GF-D8 (cell line): ENCODE measurements around the gene NME7.
"Not testable (repeated sequence)": the region's sequence is repeated elsewhere in the genome, so short reads cannot be mapped to it uniquely, and the experiment has no call there.

Experiments used
- DNase-seq: peaks from one replicate; lab custom pipeline; 2025; lab: John Stamatoyannopoulos, UW

Gene NME7, protein sequence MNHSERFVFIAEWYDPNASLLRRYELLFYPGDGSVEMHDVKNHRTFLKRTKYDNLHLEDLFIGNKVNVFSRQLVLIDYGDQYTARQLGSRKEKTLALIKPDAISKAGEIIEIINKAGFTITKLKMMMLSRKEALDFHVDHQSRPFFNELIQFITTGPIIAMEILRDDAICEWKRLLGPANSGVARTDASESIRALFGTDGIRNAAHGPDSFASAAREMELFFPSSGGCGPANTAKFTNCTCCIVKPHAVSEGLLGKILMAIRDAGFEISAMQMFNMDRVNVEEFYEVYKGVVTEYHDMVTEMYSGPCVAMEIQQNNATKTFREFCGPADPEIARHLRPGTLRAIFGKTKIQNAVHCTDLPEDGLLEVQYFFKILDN

DNA sequence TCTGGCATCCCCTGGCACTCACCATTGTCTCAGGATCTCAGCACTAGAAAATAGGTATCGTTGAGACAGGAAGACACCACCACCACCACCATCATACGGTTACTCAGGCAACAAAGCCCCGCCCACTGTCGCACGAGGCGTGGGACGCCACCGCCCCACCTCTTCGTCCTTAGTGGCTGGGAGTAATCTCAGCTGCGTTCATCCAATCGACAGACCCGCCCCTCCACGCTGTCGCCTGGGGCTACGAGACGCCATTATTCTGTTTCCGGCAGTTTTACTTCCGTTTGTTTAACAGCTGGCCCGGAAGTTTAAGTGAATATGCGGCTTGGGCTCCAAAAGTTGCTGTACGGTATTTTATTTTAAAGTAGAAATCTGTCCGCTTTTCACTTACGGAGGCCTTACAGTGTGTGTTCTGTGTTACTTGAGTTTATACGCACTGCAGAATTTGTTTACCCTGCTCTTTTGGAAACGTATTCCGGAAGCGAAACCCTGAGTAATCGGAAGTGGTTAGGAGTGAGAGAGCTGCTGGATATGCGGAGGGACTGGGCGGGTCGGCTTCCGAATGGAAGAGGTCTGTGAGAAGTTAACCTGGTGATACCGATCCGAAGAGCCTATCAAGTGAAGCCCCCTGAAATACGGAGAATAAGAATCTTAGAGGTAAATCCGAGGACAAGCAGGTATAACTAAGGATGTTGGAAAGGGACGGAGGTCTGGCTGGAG is at the start of gene NME7, which contains the start of gene BLZF1:
Gene NME7, minus strand, starts transcription at position 112 of the 720 bp plus-strand sequence. Its CDS starts 87 bp downstream, at position 25.
Gene BLZF1, plus strand, starts transcription at position 510 of the 720 bp plus-strand sequence. CDS start 1,328 bp downstream, outside the sequence.
- DNase-seq = peak; percentile 90

DNA sequence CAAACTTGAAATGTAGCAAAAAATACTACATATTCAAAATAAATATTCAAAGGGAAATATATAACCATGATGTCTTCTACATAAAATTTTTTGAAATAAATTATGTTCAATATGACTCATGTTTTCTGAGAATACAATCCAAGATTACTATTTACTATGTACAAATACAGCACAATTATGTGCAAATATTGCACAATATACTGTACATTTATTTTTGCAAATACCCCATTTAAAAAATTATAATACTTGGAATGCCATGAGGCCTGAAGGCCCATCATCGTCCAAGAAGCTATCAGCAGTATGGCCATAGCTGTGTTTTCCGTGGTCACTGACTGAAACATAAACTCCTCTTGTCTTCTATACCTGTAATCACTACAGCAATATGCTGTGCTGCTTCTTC is 47.4 kb upstream of the NME7 start:
- no peak for DNase-seq

DNA sequence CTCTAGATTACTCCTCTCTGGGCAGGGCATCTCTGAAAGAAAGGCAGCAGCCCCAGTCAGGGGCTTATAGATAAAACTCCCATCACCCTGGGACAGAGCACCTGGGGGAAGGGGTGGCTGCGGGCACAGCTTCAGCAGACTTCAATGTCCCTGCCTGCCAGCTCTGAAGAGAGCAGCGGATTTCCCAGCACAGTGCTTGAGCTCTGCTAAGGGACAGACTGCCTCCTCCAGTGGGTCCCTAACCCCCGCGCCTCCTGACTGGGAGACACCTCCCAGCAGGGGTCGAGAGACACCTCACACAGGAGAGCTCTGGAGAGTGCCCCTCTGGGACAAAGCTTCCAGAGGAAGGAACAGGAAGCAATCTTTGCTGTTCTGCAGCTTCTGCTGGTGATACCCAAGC is 40.7 kb upstream of the NME7 start:
- not testable (repeated sequence) for DNase-seq

DNA sequence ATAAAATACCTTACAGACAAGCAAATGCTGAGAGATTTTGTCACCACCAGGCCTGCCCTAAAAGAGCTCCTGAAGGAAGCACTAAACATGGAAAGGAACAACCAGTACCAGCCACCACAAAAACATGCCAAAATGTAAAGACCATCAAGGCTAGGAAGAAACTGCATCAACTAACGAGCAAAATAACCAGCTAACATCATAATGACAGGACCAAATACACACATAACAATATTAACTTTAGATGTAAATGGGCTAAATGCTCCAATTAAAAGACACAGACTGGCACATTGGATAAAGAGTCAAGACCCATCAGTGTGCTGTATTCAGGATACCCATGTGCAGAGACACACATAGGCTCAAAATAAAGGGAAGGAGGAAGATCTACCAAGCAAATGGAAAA is 35.0 kb upstream of the NME7 start:
- DNase-seq = not testable (repeated sequence)

DNA sequence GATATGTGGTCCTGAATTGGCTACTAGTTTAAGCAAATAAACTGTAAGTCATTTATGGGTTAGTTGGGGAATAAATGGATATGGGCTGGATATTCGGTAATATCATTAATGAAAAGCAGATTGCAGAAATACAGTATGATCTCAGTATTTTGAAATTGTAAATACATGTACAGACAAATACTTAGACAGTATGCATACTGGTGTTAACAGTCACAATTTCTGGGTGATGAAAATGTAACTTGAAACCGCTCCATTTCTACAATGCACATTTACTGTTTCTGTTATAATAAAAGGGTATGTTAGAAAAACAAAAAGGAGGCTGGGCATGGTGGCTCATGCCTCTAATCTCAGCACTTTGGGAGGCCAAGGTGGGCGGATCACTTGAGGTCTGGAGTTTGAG is 28.4 kb upstream of the NME7 start:
- no peak for DNase-seq

DNA sequence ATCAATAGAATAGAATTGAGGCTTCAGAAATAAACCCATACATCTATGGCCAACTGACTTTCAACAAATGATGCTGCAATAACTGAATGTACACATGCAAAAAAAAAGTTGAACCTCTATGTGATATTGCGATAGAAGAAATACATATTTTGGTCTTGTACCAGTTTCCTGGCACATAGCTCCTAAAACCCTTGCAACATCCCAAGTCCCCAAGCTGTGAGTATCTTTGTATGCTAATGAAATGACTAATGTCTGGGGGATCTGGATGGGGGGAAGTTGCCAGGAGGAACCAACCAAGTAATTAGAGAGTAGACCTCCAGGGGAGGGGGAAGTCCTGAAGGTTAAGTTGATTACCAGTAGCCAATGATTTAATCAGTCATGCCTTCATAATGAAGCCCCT is 24.8 kb upstream of the NME7 start:
- no peak for DNase-seq

DNA sequence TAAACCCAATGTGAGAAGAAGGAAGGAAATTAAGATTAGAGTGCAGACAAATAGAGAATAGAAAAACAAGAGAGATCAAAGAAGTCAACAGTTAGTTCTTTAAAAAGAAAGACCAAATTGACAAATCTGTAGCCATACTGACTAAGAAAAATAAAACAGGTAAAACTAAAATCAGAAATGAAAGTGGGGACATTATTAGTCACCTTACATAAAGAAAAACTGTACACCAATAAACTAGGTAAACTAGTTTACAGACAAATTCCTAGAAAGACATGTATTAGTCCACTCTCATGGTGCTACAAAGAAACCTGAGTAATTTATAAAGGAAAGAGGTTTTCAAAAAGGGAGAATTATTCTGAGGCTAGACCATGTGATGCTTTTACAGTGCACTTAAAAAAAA is 22.7 kb upstream of the NME7 start:
- DNase-seq = no peak

DNA sequence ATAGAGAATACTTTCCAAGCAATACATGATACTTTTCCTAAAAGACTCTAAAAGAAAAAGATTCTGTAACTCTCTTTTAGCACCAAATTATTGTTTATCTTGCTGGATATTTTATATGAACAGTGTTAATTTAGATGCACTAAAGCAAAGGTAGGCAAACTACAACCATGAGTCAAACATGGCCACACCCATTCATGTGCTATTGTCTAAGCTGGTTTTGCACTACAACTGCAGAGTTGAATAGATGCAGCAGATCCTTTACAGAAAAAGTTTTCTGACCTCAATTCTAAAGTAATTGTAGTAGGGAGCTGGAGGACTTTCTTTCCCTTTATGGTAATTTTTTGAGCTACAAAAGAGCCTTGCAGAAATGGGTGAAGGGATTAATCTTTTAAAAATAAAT is 19.8 kb upstream of the NME7 start:
- no peak for DNase-seq

DNA sequence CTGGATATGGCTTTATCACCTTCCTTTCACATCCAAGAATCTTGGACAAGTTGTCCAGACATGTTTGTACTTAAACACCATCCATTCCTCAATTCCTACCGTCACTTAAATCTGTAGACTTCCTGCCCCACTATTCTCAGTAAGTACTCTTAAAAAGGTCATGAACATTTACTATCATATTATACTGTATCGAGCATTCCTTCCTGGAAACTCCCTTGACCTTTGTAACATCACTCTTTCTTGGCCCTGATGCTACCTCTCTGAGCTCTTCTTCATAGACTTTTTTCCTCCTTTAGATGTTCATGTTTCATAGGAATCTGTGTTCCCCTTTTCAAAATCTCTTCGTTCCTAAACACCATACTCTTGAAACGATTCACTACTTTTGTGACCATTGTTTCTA is 15.9 kb upstream of the NME7 start:
- DNase-seq = no peak

DNA sequence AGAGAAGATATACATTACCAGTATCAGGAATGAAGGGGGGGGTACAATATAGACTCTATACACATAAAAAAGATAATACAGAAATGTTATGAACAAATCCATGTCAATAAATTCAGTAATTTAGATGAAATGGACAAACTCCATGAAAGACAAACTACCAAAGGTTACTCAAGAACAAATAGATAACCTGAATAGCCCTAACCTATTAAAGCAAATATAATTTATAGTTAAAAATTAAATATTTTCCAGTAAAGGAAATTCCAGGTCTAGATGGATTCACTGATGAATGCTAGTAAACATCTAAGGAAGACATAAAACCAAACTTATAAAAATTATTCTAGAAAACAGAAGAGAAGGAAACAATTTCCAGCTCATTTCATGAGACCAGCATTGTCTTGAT is 13.6 kb upstream of the NME7 start:
- no peak for DNase-seq

DNA sequence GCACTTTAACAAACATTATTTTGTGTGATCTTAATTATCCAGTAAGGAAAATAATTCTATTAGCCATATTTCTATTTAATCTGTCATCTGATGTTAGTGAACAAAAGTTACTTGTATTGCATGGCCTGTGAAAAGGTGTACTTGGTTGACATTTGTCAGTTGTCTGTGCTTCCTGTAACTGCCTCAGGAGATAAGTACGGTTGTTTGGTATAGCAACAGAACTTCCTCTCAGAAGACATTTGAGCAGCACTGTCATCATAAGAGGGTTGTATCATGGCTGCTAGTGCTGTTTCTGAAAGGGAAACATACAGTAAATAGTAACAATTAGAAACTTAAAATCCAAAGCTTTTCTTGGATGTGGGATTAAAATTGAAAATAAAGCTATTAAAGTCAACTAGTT is 3.8 kb upstream of the NME7 start:
- DNase-seq = peak; percentile 67

DNA sequence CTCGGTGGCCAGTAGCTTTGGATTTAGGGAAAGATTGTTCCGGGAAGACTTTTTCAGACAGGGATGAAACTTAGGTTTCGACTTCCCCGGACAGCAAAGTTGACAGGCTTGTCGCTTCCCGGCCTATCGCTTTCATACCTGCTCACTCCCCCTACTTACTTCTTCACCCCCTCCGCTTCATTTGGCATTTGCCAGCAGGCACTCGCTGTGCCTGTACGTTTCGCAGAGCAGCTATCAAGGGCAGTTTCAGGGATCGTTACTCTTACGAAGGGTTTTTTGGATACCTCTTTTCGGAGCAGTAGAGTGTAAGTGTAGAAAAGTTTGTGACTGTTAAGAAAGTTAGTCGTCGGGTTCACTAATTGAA is 791 bp upstream of the NME7 start:
- DNase-seq = no peak

DNA sequence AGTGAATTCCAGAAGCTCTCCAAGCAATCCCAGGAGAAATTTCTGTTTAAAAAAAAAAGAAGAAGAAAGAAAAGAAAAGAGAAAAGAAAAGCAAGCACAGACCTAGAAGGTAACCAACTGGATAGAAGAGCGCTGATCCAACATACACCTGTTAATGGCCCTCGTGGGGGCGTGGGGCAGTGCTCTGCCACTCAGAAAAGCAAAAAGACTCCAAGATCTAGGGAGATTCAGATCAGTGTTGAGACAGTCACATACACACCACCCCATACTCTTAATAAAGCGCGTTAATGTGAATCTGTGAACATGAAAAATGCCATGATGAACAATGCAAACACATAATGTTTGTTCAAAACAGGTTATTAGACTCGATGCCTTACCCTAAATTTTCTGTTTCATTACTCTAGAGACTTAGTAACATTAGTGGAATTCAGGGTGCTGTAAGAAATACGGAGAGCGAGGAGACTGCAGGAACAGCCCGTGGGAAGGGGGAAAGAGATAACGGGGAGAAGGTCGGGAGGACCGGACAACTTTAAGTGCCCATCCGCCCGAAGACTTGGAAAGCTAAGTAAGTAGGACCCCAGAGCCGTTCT is 406 bp downstream of the NME7 start:
- DNase-seq = no peak

DNA sequence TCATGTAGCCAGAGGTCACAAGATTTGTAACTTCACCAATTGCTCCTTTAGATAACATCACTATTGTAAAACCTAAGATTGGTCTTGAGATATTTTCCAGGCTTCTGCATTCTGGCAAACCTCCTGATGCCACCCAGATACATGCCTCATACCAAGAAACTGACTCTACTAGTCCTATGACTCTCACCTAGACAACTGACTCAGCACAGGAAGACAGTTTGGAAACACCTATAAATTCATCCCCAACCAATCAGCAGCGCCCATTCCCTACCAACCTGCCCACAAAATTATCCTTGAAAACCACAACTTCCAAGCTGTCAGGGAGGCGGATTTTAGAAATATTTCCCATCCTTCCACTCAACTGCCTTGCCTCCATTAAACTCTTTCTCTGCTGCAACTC is 2.6 kb downstream of the NME7 start:
- peak; percentile 32 for DNase-seq

DNA sequence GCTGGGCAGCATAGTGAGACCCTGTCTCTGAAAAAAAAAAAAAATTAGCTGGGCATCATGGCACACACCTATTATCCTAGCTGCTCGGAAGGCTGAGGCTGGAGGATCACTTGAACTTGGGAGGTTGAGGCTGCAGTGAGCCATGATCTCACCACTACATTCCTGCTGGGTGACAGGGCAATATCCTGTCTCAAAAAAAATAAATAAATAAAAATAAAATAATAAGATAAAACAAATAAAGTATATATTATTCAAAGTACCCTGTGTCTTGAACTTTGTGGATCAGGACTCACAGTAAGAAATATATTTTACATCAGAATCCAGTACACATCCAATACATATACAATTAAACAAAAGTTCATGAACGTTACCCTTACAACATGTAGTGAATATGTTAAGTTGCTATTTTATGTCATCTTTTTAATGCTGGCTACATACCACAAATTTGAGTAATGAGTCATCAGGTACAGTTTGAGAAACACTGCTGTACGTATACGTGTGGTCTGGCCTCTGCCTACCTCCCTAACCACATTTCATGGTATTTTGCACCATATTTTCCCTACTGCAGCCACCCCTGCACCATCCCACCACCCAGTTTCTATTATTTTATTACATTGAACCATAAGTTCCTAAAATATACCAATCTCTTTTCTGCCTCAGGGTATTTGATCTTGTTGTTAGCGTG is 4.4 kb downstream of the NME7 start:
- no peak for DNase-seq

DNA sequence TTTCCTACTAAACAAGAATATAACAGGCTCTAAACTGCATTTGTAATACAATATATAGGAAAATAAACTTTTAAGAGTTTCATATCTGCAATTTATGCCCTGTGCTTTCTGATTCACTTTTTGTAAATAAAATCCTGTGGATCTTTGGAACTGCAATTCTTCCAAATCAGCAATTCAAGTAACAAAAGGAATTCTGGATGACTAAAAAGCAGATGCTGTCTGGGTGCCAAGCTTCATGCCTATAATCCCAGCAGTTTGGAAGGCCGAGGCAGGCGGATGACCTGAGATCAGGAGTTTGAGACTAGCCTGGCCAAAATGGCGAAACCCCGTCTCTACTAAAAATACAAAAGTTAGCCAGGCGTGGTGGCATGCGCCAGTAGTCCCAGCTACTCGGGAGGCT is 6.3 kb downstream of the NME7 start:
- no peak for DNase-seq

DNA sequence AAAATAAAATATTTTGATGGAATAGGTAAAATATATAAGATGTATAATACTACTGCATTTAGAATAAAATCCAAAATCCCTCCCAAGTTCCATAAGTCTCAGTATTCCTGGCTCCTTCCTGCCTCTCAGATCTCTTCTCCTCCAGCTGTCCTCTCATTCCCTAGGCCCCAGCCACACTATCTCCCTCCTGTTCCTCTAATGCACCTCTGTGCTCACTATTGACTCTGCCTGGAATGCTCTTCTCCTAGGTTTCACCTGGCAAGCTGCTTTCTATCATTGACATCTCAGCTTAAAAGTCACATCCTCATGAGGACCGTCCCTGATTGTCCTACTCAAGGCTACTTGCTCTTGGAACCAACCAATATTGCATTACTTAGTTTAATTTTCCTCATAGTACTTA is 7.2 kb downstream of the NME7 start:
- DNase-seq = no peak

DNA sequence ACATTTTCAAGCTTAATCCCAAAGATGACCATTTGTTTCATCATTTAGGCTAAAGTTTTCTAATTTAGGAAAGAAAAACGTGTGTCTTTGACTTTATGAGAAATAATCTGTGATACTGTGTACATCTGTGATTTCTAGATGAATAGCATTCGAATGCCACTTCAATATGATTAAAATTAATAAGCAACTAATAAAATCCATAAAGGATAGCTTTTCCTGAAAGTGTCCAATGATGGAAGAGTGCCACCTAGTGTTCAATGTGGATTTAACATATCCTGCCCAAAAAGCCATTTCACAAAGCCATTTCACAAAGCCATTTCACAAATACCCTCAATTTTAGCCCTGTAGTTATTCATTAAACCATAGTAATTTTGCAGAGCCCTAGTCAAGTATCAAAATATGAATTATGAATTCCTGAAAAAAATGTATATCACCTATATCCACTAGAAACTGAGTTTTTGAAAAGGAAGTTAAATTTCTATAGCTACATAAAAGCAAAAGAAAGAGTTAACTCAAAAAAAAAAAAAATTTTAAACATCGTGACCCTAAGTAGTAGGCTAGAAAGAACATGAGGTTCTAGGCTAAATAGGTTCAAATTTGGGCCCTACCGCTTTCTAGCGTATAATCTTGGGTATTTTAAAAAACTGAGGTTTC is 19.1 kb downstream of the NME7 start:
- peak; percentile 18 for DNase-seq

DNA sequence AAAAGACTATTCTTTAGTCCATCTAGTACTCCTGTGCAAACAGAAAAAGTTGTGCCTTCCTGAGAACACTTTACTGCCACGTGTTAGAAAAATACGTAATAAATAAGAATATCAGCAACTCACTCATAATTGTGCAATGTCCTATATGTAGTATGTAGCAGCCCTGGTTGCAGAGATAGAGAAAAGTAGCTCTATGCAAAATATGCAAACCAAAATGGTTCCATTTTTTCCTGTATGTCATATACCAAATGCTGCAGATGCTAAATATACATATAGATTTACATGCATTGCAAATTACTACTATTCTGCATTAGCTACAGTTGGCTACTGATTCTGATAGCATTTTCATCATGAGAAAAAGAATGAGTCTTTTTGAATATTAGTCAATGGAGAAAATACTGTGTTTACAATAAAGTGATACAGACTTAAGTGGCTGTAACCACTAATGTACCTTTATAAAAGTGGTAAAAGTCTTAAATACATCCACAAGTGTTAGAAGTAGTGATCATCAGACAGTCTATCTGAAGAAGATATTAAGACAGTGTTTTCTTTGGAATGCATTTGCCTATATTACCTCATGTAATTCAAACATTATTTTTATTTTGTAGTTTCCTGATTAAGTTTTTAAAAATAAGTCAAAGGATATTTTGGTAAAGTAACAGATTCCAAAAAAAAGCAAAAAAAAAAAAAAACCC is 19.8 kb downstream of the NME7 start:
- DNase-seq = no peak

DNA sequence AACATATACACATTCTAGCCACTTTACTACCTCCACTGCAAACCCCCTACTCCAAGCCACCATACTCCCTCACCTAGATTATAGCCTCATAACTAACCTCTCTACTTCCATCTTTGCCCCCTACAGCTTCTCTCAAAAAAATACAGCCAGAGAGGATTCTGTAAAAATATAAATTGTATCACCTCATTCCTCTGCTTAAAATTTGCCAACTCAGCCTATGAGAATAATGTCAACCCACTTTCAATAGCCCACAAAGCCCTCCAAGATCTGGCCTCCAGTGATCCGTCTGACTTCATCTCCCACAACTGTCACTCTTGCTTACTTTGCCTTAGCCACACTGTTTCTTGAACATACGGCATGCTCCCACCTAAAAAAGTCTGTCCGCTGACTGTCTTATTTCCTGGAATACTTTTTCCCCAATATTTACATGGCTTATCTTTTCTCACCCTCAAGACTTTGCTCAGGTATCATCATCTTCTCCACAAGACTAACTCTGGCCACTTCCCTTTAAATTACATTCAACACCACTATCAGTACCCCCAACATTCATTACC is 21.5 kb downstream of the NME7 start:
- no peak for DNase-seq

DNA sequence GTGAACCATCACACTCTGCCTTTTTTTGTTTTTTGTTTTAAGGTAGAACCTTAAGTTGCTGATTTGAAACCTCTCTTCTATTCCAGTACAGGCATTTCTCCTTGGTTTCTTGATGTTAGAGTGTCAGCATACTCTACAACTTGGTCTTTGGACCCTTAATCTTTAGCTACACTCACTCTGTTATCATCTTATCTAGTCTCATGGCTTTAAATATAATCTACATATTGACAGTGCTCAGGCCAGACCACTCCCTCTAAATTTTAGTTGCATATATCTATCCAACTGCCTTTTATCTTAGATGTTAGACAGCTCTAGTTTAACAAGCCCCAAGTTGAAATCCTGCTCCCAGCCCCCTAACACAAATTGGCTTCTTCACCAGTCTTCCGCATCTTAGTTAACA is 22.1 kb downstream of the NME7 start:
- DNase-seq = no peak
